DMS 273 (cell line): Measurements from ENCODE around the gene AVL9.
"Not testable (repeated sequence)": the region's sequence is repeated elsewhere in the genome, so short reads cannot be mapped to it uniquely, and the experiment has no call there.

ENCODE experiments used
- DNase-seq: peaks from one replicate; lab custom pipeline; 2025; ENCODE audit not compliant: unreplicated experiment; lab: John Stamatoyannopoulos, UW

Gene AVL9

DNA sequence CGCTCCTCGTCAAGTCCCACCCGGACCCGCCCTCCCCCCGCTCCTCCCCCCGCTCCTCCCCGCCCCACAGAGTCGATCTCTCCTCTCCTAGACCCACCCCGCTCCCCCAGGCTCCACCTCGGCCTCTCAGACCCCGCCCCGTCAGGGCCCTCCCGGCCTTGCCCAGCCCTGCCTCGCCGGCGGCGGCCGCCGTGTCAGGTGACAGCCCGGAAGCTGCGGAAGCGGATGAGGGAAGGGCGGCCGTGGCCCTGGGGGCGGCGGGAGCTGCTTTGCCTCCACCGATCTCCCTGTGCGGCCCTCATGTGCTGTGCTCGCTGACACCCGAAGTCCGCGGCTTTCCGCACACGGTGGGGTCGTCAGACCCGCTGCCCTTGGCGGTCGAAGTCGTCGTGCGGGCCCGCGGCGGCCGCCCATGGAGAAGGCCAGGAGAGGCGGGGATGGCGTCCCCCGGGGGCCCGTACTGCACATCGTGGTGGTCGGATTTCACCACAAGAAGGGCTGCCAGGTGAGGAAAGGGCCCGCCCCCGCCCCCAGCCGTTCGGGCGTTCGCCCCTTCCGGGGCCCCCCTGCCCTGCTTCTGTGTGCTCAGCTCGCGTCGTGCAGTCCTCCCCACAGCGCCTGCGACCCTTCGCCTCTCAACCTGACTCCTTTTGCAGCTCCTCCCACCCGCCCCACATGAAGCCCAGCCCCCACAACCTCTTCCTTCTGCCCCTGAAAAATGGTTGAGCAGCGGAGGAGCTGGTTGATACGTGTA lies at the start of gene AVL9:
TSS of gene AVL9 (plus strand) at position 192 of the 754 bp plus-strand sequence. CDS start at position 413, 221 bp downstream.
- DNase-seq = peak; percentile 99

DNA sequence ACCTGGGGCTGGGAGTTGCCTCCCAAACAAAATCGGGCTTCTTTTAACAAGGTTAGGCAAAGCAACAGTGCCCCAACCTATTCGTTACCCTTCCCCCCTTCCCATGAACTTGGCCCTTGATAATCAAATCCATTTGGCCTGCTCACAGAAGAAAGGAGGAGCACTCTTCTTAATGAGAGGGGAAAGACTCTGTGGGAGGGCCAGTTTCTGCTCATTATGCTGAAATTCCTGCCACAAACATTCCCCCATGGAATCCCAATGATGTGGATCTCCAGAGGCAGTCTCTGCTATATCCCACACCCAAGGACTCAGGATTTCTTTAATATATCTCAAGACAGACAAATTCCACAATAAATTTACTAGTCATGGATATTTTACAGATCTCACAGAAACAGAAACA lies 48.1 kb upstream of the AVL9 start:
- DNase-seq = no peak

- no peak for DNase-seq
These were observed 41.8 kb upstream of the AVL9 start for GRCh38 chr7:32453341-32454011.

DNA sequence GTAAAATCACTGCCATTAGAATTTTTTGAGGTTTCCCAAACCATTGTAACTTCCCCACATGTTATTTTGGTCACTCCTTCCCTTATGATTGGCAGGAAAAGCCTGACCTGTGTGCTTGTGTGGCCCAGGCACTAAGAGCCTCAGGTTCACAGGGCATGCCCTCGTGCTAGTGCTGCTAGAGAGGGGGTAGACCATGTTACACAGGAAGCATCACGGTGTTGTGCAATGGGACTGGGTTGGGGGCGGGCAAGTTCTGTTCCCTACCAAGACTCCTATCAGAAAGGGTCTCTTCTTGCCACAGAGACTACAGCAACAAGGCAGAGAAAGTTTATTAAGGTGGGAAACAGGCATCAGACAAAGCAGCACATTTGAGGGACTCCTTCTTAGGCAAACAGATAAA lies 37.3 kb upstream of the AVL9 start:
- DNase-seq = no peak

- DNase-seq = no peak
These were observed 35.5 kb upstream of the AVL9 start for GRCh38 chr7:32459788-32460187.

DNA sequence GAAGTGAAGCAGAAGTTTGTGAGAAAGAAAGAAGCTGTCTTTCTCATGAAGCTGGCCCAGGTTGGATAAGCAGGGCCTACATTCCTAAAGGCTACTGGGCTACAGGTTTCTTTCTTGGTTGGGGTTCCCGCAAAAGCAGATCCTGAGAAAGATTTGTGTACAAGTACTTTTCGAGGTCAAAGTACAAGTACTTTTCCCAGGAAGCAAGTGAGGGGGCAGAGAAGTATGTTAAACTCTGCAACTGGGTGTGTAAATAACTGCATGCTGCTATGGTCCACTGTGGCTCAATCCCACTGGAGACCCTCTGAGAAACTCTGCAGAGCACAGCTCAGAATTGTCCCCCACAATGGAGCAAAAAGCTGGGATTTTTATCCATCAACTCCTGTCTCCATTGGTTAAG lies 33.8 kb upstream of the AVL9 start:
- no peak for DNase-seq

DNA sequence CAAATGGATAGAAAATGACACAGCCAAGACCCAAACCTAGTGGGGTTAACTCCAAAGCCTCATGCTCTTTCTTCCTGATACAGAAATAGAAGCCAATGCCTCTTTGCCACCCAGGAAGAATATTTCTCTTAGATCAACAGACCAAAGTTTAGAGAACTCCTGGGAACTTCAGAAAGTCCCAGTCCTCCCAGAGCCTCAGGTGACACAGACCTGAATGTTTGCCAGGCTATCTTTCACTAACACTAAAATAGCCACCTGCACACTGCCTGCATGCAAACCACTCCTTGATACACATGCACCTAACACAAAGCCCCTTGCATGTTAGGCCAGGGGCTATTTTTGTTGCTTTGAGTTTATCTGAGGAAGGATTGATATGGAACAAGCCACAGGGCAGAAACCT lies 32.8 kb upstream of the AVL9 start:
- no peak for DNase-seq

- peak; percentile 35 for DNase-seq
These were observed 32.3 kb upstream of the AVL9 start for GRCh38 chr7:32462977-32463376.

- DNase-seq = not testable (repeated sequence)
These were observed 30.5 kb upstream of the AVL9 start for GRCh38 chr7:32464641-32465416.

DNA sequence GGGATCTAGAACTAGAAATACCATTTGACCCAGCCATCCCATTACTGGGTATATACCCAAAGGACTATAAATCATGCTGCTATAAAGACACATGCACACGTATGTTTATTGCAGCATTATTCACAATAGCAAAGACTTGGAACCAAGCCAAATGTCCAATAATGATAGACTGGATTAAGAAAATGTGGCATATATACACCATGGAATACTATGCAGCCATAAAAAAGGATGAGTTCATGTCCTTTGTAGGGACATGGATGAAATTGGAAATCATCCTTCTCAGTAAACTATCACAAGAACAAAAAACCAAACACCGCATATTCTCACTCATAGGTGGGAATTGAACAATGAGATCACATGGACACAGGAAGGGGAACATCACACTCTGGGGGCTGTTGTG lies 25.3 kb upstream of the AVL9 start:
- DNase-seq = not testable (repeated sequence)

DNA sequence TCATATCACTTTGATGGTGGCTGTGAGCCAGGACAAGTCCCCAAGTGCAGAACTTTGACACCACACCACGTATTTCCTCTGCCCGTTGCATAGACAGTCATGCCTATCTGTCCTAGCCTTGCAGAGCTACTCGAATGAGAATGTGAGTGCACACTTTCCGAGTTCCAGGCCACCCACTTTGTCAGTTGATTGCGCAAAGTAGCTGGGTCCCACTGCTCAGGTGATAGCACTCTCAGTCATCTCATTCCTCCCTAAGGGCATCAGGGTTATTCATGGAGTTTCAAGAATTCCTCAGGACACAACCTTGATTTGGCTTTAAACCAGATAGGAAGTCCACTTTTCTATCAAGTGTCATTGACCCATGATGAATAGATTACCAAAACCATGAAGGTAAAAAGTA lies 24.4 kb upstream of the AVL9 start:
- DNase-seq = no peak

DNA sequence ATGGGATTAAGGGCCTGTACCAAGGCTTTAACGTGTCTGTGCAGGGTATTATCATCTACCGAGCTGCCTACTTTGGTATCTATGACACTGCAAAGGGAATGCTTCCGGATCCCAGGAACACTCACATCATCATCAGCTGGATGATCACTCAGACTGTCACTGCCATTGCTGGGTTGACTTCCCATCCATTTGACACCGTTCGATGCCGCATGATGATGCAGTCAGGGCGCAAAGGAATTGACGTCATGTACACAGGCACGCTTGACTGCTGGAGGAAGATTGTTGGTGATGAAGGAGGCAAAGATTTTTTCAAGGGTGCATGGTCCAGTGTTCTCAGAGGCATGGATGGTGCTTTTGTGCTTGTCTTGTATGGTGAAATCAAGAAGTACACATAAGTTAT lies 23.3 kb upstream of the AVL9 start:
- DNase-seq = no peak

- DNase-seq = no peak
These were observed 21.3 kb upstream of the AVL9 start for GRCh38 chr7:32474008-32474407.

DNA sequence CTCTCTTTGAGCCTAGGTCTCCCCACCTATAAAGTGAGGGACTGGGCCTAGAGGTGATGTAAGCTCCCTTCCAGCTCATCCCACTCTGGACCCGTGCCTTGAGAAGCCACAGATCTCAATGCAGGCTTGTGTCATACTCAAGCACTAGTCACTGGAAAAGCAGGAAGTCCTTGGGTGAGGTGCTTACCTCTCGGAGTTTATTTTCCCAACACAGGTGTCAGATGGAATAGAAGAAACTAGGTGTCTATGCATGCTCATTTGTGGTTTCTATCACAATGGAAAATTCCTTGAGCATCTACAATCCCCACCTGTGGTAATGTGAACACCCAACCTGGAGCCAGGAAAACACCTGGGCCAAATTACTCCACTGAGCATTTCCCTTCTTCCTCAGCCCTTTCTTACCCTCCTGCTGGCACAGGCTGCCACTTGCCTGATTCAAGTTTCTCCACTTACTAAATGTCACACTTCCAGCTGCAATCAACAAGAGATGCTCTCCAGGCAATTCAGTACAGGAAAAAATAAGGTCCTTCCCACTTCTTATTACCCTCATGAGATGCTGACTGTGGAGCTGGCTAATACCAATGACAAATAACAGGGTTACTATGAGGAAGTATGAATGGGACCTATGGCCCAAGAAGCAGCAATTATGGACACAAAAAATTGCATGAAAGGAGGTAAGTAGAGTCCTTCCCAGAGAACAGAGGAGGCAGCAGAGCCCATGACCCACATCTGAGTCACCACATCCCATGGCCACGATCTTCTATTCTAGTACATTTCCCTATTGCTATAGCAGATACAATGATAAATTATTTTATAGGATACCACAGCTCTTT lies 18.3 kb upstream of the AVL9 start:
- DNase-seq = no peak

DNA sequence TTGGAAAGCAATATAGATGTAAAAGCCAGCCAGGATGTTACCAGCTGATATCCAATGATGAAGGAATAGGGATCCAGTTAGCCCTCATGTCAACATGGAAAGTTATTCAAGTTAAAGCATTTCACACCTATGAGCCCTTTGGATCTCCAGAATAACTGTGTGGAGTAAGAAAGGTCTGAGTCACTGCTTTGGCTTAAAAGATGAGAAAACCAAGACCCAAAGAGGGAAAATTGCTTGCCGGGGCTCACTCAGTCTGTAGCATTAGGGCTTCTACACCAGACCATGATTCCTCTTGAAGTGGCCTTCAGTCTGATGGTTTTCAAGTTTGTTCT lies 17.7 kb upstream of the AVL9 start:
- DNase-seq = no peak

DNA sequence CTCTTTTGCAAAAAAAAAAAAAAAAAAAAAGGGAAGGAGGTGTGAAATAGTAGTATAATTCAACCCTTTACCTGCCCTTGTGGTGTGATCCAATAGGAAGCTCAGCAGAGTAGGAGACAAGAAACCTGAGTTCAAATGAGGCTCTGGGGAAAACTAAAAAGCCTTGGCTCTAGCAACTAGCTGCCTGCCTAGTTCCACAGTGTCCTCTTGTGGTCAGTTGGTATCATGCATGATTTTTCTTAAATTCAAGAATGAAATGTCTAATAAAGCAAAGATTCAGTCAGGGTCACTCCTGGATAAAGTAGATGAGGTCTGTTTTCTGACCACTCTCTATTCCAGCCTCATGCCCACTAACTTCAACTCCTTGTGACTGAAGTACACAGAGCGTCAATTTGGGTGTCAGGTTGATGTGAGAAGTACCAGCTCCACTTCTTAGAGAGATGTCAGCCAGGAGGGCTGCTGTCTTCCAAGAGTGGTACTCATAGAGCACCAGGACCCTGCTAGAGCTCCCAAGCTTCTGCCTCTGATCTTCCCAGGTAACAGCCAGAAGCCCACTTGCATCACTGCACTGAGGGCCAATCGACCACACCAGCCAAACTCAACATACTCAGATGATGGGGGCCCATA lies 15.6 kb upstream of the AVL9 start:
- DNase-seq = peak; percentile 87

GRCh38 chr7:32481176-32481575 lies 14.1 kb upstream of the AVL9 start:
- no peak for DNase-seq

- DNase-seq = no peak
These were observed 13.4 kb upstream of the AVL9 start for GRCh38 chr7:32481921-32482320.

GRCh38 chr7:32489788-32490126 lies 5.5 kb upstream of the AVL9 start:
- DNase-seq = no peak

GRCh38 chr7:32490127-32490796 lies 5.0 kb upstream of the AVL9 start, which contains the start of gene LSM5:
LSM5 (minus strand) TSS chr7:32490380; CDS start chr7:32490365, 15 bp downstream.
- DNase-seq = peak; percentile 99
